Limb (tissue), 2 donors: ENCODE results near the gene ATP1A3.
"Not testable (repeated sequence)": the region's sequence is repeated elsewhere in the genome, so short reads cannot be mapped to it uniquely, and the experiment has no call there.

Experiments
- DNase-seq, 2 donors: peaks; one replicate each; pipeline ENCODE4 v3.0.0-alpha.2; 2016; ENCODE audit errors: extremely low spot score in 2 of 2

ATP1A3 gene

GRCh38 chr19:41947091-41947490 lies 46.9 kb downstream of the ATP1A3 start:
- DNase-seq = no peak

- DNase-seq = no peak
Observed at GRCh38 chr19:41945135-41945766, 48.8 kb downstream of the ATP1A3 start.

DNA sequence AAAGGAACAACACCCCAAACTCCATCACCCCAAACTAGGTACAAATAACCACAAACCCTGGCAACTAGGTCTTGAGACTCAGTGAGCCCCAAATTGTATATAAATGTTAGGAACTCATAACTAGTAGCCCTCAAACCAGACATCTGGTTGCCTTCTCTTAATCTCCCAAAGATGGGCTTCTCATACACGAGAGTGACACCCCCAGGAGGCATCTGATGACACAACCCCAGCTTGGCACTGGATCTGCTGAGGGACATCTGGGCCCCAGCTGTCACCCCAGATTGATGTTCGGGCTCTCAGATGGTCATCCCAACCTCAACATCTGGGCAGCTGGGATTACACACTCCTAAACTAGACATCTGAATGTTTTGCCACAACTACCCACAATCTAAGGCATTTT lies 49.7 kb downstream of the ATP1A3 start:
- DNase-seq = no peak

- no peak for DNase-seq
Observed at GRCh38 chr19:41941410-41942202, 52.4 kb downstream of the ATP1A3 start.

- no peak for DNase-seq
Observed at GRCh38 chr19:41940731-41941409, 53.2 kb downstream of the ATP1A3 start.

GRCh38 chr19:41939861-41940730 lies 53.9 kb downstream of the ATP1A3 start:
- peak; percentile 18 to 80 for DNase-seq

DNA sequence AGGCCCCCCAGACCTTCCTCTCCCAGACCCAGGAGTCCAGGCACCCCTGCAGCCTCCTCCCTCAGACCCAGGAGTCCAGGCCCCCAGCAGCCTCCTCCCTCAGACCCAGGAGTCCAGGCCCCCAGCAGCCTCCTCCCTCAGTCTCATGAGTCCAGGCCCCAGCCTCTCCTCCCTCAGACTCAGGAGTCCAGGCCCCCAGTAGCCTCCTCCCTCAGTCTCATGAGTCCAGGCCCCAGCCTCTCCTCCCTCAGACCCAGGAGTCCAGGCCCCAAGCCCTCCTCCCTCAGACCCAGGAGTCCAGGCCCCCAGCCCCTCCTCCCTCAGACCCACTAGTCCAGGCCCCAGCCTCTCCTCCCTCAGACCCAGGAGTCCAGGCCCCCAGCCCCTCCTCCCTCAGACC lies 54.8 kb downstream of the ATP1A3 start:
- DNase-seq = not testable (repeated sequence)

GRCh38 chr19:41937525-41938468 lies 56.2 kb downstream of the ATP1A3 start:
- DNase-seq = no peak

DNA sequence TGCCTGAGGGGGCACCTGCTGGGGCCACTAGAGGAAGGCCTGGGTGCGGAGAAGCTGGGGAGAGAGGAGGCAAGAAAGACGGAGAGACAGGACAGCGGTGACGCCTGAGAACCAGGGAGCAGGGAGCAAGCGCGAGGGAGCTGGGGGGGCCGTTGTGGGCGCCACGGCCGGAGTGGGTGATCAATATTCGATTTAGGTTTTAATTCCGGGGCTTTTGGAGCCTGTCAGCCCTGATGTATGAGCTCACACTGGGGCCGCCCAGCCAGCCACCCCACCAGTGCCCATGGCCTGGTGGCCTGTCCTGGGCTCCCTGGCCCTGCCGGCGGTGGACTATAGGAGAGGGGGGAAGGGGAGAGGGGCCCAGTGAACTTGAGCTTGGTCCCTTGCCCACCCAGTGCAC lies 57.1 kb downstream of the ATP1A3 start:
- no peak for DNase-seq

GRCh38 chr19:41936416-41936850 lies 57.6 kb downstream of the ATP1A3 start:
- peak in 1 of 2 donors; percentile 23 for DNase-seq

DNA sequence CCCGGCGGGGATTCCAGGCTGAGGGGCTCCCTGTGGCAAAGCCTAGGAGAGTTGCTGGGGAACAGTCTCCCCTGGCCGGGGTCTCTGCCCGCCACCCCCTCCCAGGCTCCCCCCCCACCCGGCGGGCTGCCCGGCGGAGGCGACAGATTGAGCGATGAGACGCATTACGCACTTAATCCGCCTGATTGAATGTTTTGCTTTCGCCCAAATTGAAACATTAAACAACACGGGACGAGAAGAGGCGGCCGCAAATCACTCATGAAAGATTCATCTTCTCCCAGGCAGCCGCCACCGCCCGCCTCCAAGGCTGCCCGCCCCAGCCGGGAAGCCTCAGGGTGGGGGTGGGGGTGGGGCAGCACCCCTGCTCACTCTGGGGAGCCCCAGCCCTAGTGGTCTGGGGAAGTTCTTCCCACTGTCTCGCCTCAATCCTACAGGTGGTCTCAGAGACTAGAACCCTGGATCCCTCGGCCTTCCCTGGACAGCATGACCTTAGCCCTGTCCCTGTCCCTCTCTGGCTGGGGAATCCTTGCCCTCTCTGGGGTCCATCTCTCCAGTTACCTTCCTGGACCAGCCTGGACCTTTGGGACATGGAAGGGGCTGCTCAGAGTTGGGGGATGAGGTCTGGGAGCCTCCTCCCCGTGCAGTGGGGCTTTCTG lies 58.1 kb downstream of the ATP1A3 start:
- peak in 1 of 2 donors; percentile 25 for DNase-seq

DNA sequence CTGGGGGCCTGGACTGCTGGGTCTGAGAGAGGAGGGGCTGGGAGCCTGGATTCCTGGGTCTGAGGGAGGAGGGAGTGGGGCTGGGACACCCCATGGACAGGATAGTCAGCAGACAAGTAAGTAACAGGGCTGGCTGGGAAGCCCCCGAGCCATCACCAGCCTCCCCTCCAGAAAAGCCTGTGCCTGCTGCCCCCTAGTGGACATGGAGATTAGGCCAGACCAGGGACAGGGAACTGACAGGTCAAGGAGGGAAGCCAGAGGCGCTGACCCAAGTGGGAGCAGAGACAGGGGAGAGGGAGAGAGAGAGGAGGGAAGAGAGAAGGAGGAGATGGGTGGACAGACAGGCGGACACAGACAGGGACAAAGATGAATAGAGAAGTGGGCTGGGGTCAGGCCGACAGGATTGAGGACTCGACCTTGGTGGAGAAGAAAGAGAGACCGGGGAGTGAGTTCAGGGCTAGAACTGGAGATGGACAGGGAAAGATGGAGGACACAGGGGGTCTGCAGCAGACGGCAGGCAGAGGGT lies 59.1 kb downstream of the ATP1A3 start:
- peak in 1 of 2 donors; percentile 81 for DNase-seq

DNA sequence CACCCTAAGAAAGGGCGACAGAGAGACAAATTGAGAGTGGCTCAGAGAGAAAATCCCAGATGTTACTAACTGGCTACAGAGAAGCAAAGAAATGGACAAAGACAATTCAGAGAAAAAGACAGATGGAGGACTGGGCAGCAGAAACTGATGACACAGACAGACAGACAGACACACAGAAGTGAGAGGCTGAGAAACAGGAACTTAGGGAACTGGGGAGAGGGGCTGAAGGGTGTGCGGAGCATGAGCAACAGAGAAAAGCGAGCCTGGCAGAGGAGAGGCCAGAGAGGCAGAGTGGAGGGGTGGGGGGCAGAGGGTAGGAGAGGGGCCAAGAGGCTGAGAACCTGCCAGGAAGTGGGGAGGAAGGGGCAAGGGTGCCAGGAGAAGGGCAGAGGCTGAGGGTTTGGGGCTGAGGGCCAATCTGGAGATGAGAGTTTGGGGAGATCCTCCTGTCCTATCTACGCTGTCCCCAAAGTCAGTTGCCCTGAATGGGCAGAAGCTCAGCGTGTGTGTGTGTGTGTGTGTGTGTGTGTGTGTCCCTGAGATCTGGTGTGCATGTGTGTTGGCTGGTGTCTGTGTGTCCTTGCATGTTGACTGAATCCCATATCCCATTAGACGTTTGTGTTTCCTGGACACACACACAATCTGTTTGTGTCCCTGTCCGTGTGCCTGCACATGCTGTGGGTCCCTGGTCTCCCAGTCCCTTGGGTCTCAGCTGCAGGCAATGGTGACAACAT lies 60.2 kb downstream of the ATP1A3 start:
- DNase-seq = no peak

DNA sequence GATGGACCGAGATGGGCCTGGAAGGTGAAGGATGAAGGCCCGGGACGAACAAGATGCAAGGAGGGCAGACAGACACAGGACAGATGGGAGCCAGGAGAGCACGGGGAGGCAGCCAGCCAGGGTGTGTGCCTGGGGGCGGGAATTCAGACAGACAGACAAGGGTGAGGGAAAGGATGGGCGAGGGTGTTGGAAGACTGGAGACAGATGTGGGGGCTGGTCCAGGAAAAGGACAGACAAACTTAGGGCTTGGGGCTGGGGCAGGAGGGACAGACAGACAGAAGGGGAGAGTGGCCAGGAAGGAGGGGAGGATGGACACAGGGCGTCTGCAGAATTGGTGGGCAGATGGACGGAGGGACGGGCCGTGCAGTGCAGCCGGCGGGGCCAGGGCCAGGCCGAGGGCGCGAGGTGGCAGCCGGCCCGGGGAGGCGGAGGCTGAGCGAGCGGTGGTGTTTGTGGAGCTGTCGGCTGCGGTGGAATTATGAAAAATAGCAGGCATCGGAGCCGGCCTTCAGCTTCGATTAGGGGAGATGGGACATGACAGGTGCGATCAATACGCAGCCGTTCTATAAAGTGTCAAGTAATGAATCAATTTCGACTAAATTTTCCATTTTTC lies 61.2 kb downstream of the ATP1A3 start:
- DNase-seq = no peak

GRCh38 chr19:41932259-41932719 lies 61.7 kb downstream of the ATP1A3 start:
- no peak for DNase-seq

DNA sequence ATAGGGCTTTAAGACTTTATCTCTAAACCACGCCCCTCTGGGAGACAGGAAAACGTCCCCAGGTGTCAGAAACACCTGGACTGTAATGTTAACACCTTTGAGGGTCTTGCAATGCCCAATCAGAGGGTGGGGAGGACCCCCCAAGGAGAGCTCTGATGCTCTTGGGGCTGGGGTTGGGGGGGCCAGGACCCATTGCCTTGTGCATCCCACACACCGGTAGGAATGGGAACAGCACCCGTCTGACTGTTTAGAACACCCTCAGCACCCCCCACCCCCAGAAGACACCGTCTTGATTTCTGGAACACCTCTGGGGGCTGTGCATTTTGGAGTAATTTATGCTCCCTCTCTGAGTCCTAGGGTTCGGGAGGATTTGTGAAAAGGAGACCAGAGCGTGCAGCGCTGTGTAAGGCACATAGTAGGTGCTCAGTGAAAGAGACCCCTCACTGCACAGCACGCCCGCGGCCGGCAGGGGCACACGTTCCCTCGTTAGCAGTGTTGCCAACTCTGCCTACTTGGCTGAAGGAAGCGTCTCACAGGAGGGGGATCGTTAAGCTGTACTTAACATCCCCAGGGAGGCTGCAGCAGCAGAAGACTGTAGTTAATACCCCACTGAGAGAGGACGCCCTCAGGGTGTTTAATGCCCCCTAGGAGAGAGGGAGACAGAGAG lies 63.0 kb downstream of the ATP1A3 start:
- DNase-seq = no peak

GRCh38 chr19:41930322-41930722 lies 63.7 kb downstream of the ATP1A3 start:
- DNase-seq = no peak
